ENCODE measurements around the gene SREBF1.

DNA sequence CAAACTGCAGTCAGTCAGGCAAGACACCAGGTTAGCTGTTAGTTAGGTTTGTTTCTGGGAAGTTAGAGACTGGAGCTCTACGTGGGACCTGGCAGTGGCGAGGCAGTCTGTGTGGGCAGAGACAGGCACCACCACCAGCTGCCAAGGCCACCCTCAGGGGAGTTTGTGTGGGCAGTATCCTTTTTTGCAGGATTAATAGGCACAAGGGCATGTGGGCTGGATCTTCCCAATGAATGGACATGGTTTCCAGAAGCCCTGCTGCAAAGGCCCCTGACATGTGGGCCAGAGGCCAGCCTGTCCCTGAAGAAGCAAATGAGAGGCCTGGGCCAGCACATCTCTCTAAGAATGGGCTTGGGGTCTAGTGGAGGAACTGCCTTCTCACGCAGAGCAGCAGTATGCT is 19.2 kb upstream of the SREBF1 start:
- TF ChIP-seq, protein P1, sequence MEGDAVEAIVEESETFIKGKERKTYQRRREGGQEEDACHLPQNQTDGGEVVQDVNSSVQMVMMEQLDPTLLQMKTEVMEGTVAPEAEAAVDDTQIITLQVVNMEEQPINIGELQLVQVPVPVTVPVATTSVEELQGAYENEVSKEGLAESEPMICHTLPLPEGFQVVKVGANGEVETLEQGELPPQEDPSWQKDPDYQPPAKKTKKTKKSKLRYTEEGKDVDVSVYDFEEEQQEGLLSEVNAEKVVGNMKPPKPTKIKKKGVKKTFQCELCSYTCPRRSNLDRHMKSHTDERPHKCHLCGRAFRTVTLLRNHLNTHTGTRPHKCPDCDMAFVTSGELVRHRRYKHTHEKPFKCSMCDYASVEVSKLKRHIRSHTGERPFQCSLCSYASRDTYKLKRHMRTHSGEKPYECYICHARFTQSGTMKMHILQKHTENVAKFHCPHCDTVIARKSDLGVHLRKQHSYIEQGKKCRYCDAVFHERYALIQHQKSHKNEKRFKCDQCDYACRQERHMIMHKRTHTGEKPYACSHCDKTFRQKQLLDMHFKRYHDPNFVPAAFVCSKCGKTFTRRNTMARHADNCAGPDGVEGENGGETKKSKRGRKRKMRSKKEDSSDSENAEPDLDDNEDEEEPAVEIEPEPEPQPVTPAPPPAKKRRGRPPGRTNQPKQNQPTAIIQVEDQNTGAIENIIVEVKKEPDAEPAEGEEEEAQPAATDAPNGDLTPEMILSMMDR (conservative IDR thresholded peaks at IDR 0.05 in 1 of 2, IDR thresholded peaks at IDR 0.05 in 1 of 2; ENCODE audit: extremely low read depth in 1 of 2, insufficient read depth in 1 of 2, low read depth in 1 of 2, low read length in 2 of 2), result no peak
- TF ChIP-seq EZH2 (IDR thresholded peaks at IDR 0.05; ENCODE audit: borderline replicate concordance, low read length), result no peak

Data from mammary epithelial cell (primary cell).